RCC 7860 (cell line): ENCODE data around the gene GABARAPL2.
"Not testable (repeated sequence)": the region's sequence is repeated elsewhere in the genome, so short reads cannot be mapped to it uniquely, and the experiment has no call there.

Source experiments
- DNase-seq: peaks from one replicate; pipeline ENCODE4 v3.0.0-alpha.2; 2015; ENCODE audit warnings: low spot score
- FAIRE-seq: peaks from 2 replicates; lab custom pipeline; 2012; peaks lifted over from hg19 to GRCh38; lab: Jason Lieb, UNC

The GABARAPL2 gene, protein sequence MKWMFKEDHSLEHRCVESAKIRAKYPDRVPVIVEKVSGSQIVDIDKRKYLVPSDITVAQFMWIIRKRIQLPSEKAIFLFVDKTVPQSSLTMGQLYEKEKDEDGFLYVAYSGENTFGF

DNA sequence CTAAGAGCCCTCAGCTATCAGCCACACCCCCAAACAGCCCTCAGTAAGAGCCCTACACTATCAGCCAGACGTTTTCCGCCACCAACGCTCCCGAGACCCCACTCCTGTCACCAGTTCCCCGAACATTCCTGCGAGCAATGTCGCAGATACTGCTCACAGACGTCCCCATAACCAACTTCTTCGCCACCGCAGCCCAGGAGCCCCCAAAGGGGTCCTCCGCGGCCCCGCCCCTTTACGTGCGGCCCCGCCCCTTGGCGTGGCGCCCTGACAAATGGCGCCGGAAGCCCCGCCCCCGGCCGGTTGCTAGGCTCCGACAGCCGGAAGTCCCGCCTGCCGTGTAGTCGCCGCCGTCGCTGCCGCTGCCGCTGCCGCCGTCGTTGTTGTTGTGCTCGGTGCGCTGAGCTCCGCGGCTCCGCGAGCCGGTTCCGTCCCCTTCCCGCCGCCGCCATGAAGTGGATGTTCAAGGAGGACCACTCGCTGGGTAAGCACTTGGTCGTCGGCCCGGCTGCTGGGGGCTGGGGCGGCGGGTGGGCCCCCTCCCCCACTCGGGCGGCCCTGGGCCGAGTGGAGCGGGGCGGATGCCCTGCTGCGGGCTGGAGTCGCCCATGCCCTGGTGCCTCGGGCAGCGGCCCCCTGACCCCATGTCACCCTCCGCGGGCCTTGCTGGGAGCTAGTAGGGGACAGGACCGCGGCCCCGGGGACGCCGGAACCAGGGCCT lies at the start of gene GABARAPL2:
Gene GABARAPL2, plus strand, starts transcription at position 340 of the 718 bp plus-strand sequence. Its CDS starts 108 bp downstream, at position 448.
- peak; percentile 48 for DNase-seq
- no peak for FAIRE-seq

DNA sequence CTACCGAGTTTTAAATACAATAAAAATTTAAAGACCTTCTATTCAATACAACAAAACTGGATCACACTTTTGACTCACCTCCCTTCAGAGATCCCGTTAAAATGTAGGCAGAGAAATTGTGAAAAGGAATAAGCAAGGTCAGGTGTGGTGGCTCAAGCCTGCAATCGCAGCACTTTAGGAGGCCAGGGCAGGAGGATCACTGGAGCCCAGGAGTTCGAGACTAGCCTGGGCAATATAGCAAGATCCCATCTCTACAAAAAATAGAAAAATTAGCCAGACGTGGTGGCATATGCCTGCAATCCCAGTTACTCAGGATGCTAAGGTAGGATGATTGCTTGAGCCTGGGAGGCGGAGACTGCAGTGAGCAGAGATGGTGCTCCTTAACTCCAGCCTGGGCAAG lies 47.0 kb upstream of the GABARAPL2 start:
- DNase-seq, result no peak
- FAIRE-seq, result no peak

DNA sequence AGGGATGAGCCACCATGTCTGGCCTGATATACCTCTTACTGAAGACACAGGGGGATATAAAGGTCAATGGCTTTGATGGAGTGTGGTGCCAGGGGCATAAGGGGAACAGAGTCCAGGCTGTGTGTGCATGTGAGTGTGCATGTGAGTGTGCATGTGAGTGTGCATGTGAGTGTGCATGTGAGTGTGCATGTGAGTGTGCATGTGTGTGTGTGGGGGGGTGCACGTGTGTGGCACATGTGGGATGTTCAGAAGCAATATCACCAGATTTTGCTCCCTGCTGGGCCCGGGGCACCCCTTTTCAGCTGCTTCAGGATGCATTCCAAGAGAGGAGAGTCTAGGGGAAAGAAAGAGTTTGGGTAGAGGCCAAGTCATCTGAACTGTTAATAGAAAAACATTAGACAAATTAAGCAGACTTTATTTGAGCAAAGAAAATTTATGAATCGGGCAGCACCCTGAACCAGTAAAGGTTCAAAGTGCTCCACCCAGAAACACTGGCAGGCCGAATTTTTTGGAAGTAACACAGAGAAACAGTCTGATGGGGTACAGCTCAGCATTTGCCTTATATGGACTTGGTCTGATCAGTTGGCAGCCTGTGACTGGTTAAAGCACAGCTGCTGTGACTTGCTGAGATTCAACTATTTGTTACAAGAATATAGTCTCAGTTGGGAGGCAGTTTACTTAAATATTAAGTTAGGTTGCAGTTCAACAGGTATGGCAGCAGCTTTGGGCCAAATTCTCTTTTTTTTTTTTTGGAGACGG lies 40.0 kb upstream of the GABARAPL2 start:
- no peak for FAIRE-seq

DNA sequence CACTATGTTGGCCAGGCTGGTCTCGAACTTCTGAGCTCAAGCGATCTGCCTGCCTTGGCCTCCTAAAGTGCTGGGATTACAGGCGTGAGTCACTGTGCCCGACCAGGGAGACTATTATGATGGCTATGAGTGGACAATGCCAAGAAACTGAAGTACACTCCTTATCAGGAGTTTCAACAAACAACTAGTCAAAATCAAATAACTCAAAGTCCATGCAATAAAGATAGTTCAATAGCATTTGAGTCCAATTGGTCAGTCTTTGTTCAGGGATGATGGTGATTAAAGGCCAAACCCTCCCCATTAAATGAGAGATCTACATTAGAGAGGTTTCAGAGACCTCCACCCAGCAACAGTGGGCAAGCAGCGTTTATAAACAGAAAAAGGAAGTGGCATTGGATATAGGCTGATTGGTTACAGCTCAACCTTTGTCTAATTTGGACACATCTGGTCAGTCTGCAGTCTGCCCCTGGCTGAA lies 38.3 kb upstream of the GABARAPL2 start:
- DNase-seq (no peak), FAIRE-seq (no peak)

More for the DNA sequence above, 40.0 kb upstream of the GABARAPL2 start:
- no peak for DNase-seq

DNA sequence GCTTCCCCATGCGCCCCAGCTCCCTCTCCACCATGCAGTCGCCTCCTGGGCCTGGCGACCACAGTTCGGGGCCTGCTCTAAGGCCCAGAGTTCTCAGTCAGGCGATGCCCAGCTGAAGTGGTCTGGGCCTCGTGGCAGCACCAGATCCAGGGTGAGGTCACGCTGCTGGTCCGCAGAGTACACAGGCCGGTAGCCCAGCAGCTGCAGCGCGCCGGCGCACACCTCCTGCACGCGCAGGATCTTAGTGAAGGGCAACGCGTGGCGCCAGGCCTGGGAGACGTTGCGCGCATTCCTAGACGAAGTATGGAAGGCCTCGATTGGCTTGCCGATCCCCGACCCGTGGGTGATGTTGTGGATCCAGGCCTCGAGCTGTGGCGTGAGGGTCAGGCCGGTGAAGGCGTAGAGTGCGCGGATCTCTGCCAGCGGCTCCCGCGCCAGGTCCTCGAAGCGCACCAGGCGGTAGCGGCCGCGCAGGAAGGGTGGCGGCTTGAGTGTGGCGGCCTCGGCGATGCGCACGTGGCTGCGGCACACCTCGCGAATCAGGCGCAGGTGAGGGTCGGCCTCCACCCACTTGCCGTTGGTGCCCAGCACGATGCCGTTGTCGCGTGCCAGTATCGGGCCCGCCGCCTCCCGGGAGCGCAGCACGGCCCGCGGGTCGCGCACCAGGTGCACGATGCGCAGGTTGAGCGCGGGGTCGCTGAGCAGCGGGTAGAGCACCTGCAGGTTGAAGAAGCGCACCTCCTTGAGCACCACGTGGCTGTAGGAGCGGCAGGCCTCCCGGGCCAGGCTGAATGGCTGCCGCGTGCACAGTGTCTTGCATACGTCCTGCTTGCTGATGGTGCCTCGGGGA lies 36.9 kb upstream of the GABARAPL2 start:
- FAIRE-seq, result no peak

DNA sequence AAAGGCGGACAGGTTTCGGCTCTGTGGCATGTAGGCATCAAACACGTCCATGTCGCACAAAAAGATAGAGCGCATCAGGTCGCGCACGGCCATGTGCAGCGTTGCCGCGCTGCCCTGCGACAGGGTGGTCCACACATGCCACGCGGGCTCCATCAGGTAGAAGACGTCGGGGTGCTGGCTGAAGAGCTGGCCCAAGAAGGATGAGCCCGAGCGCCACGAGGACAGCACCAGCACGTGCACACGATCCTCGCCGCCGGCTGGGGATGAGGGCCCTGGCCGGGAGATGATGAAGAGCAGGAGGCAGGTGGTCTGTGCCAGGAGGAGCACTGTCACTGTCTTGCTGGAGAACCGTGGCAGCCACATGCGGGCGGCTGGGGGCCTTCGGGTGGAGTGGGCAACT lies 36.2 kb upstream of the GABARAPL2 start:
- DNase-seq, result no peak
- FAIRE-seq, result no peak

More for the DNA sequence above, 36.9 kb upstream of the GABARAPL2 start:
- DNase-seq, result no peak

DNA sequence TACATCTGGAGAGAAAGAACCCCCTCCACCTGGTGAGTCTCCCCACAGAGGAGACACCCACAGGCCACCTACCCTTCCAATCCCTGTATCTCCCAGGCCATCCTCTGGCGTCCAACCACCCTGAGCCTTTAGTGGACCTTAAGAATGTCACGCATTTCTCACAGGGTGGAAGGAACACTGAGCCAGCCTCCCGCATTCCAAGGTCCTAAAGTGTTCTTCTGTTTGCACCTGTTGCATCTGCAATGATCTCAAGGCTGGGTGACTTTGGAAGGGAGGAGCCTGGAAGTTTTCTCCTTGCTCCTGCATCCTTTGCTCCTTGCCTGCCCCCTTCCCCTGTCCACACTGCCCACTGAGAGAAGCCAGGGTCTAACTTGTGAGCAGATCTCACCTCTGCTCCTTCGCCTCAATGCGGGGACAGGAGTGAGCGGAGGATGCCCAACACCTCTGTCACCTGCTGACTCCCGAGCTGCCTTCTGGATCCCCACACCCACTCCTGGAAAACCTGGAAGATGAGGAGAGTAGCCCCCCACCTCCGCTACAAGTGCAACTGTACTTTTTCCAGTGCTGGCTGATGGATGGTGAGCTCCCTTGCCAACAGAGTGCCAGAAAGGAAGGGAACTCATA lies 33.9 kb upstream of the GABARAPL2 start:
- FAIRE-seq, result no peak
- DNase-seq, result no peak

DNA sequence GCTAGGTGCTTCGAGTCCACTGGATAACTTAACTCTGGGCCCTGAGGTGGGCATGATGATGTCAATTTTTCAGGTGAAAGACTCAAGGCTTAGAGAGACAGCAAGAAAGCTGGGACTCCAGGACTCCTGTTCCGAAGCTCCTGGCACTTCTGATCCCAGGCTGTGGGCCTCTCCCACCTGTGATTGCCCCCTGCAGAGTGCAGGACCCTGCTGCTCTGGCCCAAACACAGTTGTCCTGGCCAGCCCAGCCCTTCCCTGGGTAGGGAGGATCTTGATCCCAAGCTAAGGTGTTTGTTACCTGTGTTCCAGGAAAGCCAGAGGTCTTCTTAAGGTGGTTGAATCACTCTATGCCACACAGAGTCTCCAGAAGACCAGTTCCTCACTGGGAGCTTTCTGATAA lies 33.4 kb upstream of the GABARAPL2 start:
- no peak for FAIRE-seq
- DNase-seq, result no peak

DNA sequence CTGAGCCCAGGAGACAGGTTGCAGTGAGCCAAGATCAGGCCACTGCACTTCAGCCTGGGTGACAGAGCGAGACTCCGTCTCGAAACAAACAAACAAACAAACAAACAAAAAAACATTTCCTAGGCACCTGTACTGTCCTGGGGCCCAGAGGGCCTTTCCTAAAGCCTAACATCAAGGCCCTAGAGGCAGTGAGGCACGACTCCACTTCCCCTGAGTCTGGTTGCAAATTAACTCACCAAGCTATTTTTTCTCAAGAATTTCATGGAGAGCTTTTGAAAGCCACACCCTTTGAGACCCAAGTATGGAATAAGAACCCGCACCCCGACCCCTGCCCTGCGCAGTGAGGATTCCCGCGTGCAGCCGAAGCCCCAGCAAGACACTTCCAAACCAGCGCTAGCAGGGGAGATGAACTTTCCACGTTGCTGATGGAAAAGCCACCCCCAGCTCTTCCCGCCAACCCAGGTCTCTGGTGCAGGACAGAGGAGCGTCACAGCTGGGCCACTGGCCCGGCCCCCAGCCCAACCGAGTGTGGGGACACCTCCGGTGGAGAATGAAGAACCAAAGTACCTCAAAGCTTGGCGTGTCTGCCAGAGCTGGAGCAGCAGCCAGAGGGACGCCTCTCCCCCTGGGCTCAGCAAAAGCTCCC lies 31.5 kb upstream of the GABARAPL2 start:
- DNase-seq, result no peak
- FAIRE-seq, result no peak

DNA sequence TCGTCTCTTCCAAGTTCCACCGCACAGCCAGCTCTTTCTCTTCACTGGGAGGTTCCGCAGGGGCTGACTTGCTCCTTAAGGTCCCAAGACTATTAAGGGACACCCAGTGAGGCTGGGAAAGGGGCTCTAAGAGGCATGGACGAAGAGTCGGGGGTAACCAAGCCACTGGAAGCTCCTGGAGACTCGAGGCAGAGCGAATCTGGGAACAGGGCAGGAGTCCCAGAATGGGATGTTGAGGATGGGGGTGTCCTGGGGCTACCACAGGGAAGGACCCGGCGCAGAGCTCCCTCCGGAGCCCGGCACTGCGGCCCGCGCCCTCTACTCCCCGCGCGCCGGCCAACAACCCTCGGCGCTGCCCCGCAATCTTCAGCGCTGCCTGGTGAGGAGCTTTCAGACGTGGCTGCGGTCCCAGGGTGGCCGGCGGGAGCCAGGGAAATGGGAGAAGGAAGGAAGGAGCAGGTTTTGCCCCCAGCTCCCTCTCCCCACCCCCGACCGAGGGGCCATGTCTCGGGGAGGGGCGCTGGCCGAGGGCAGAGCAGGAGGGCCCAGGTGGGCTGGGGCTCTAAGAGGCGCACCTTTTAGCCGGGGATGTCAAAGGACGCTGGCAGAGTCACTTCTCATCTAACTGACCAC lies 30.9 kb upstream of the GABARAPL2 start:
- FAIRE-seq (no peak), DNase-seq (no peak)

DNA sequence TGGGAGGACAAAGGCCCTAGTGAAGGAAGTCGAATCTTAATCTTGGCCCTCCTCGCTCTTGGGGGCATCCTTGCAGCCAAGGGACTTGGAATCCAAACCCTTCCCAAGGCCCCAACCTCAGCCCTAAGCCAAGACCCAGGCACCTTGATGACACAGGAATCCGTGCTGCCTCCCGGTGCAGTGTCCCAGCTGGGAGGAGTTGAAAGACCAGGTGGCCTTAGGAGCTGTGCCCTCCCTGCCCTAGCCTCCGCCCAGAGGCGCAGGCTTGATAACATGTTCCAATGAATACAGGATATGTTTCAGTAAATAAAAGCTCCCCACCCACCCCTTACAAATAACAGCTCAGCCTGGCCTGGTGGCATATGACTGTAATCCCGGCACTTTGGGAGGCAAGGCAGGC lies 30.3 kb upstream of the GABARAPL2 start, which contains the start of gene CHST5:
Gene CHST5, minus strand, starts transcription at position 208 of the 400 bp plus-strand sequence. CDS start 5,724 bp downstream, outside the sequence.
- FAIRE-seq (no peak), DNase-seq (no peak)

DNA sequence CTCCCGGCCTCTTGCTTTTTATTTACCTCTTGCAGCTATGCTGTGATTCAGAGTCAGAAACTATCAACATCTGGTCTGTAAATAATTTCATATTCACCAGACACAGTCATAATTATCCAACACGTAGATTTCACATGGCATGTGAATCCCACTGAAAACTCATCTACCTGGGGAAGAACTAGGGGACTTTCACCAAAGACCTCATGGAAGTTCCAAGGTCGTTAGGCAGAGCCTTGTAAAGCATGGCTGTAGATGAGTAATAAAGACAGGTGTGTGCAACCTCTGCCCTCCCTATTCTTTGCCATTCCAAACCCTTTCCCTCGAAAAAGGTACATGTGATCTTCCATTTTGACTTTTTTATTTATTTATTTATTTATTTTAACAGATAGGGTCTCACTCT lies 28.4 kb upstream of the GABARAPL2 start:
- FAIRE-seq (no peak), DNase-seq (no peak)

DNA sequence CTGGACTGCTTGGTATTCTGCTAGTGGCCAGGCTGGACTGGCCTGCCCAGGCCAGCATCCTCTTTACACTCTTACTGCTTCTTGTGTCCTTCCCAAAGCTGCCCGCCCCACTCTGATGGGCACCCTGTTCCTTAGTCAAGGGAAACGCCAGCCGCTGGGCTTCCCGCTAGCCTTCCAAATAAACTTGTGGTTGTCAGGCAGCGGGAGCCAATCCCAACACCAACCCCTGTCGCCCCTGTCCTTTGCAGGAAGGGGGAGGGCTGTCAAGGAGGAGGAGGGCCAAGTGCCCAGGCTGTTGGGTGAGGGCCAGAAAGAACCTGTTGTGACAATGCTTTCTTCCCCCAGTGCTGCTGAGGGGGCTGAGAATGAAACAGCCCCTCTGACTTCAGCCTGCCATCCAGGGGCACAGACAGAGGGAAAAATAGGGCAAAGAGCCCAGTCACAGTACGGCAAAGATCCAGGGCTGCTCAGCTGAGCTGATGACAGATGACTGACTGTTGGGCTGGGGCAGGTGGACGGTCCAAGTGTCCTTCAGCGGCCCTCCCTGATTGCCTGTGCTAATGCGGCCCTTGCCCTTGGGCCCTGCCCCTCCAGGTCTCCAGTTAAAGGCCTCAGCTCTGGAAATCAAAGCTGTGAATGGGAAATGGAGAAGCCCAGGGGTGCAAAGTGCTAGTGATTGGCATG lies 27.2 kb upstream of the GABARAPL2 start:
- FAIRE-seq, DNase-seq: not testable (repeated sequence)

DNA sequence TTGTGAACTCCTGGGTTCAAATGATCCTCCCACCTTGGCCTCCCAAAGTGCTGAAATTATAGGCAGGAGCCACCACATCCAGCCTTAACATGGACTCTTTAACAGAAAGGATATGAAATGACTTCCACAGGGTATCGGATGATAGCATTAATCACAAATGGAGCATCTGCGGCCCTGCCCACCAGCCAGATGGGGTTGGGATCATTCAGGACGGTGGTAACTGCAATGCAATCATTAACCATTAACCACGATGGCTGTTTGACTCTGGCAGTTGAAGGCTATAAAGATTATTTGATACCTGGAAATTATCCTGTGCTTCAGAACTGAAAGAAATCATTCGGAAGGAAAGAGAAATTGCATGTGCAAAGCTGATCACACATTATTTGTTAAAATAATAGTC lies 24.9 kb upstream of the GABARAPL2 start:
- DNase-seq, result no peak
- no peak for FAIRE-seq

DNA sequence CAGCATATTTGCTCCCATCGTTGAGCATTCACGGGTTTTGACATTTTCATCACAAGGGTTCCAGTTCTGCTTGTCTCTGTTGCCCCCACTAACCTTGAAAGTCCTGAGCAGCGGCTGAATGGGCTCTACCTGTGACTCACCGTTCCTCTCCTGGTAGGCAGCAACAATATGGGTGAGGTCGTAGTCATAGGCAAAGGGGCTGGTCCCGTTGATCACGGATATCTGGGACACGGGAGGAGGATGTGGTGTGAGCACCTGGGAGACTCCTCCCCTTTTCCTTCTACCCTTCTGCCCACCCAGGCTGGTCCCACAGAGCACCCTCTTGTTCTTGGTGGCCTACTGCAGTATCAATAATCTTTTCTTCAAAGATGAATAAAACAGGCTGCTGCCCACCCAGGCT lies 23.7 kb upstream of the GABARAPL2 start:
- not testable (repeated sequence) for DNase-seq, FAIRE-seq

DNA sequence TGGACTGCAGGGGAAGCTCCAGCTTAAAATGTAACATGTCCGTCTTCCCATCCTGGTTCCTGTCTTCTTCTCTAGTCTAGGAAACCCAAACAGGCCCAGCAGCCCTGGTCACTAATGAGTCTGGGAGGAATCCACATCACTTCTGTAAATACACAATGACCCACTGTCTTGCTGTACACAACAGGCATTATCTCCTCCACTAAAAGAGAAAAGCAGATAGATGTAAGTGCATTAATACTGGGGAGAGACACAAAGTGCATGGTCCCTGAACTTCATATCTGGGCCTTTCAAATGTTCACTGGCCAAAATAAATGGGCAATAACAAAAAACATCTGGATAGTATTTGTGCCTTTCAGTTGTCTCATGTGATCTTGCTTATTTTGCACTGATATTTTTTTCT lies 20.3 kb upstream of the GABARAPL2 start:
- DNase-seq, FAIRE-seq: not testable (repeated sequence)

DNA sequence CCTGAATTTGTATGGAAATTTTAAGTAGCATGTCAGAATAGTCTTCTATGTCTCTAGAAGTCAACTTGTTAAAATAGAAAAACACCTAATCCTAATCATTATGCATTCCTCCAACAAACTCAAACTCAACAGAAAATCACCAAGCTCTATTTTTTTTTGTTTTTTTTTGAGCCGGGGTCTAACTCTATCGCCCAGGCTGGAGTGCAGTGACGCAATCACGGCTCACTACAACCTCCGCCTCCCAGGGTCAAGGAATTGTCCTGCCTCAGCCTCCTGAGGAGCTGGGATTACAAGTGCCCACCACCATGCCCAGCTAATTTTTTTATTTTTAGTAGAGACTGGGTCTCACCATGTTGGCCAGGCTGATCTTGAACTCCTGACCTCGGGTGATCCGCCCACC lies 19.9 kb upstream of the GABARAPL2 start:
- no peak for DNase-seq

DNA sequence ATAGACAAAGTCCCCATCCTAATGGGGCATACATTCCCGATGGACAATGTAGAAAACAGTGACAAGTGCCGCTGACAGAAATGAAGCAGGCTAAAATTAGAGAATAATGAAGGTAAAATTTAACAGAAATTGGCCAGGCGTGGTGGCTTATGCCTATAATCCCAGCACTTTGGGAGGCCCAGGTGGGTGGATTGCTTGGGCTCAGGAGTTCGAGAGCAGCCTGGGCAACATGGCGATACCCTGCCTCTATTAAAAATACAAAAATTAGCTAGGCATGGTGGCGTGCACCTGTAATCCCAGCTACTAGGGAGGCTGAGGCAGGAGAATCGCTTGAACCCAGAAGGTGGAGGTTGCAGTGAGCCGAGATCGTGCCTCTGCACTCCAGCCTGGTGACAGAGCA lies 17.7 kb upstream of the GABARAPL2 start:
- not testable (repeated sequence) for DNase-seq, FAIRE-seq

More for the DNA sequence above, 19.9 kb upstream of the GABARAPL2 start:
- FAIRE-seq, result no peak
